Endothelial cell of umbilical vein (primary cell): ENCODE measurements around the gene RPL37A. TPM values are rescaled to one million over a fixed set of nuclear protein-coding genes. Genes with fewer than 3 reads are reported as not detected.

Experiments used
- BruUV-seq: library from RNA; stranded (reverse); fragments of 400-500 nt; replicated peaks from 2 replicates; lab custom pipeline; 2021; lab: Mats Ljungman, UMichigan
- CTCF ChIA-PET: fragments of 300-600, 350-600 bp; sonication (Branson Sonifier 250); formaldehyde crosslinking; loops from one replicate; lab custom pipeline; 2021; ENCODE audit warnings: antibody characterized with exemption, inconsistent platforms; lab: Charles Lee
- POLR2A ChIA-PET: fragments of 300-600, 350-600 bp; sonication (Branson Sonifier 250); formaldehyde crosslinking; loops from one replicate; lab custom pipeline; 2021; ENCODE audit warnings: antibody characterized with exemption, inconsistent platforms; lab: Charles Lee
- DNase-seq: peaks from one replicate; pipeline ENCODE4 v3.0.0-alpha.2; 2011; ENCODE audit warnings: low read depth, low spot score
- FAIRE-seq: peaks from 2 replicates; lab custom pipeline; 2011; peaks lifted over from hg19 to GRCh38; lab: Jason Lieb, UNC
- H2AFZ ChIP-seq: 2 replicates; pipeline ENCODE4 v1.6.0; 2012; ENCODE audit warnings: low read depth, low read length, control low read depth, inconsistent platforms
- H3K27ac ChIP-seq: 2 replicates; pipeline ENCODE4 v1.5.1; 2011; ENCODE audit warnings: low read depth, mild to moderate bottlenecking, control low read depth, low read length, moderate library complexity; ENCODE audit not compliant: insufficient read depth
- H3K27me3 ChIP-seq, 2 experiments: 2 replicates each; pipeline versions ENCODE4 v1.6.0 to v1.6.1; 2011; ENCODE audit warnings: low read length in 2 of 2, mixed read lengths in 1 of 2; ENCODE audit not compliant: control insufficient read depth in 2 of 2, insufficient read depth in 2 of 2
- H3K36me3 ChIP-seq, 2 experiments: 2 replicates in 1 of 2; 3 replicates in 1 of 2; pipeline ENCODE4 v1.5.1; 2011; ENCODE audit warnings: low read length in 2 of 2, mild to moderate bottlenecking in 1 of 2, moderate library complexity in 1 of 2; ENCODE audit not compliant: control insufficient read depth in 2 of 2, insufficient read depth in 2 of 2; ENCODE audit errors: extremely low read depth in 1 of 2
- H3K4me1 ChIP-seq: 3 replicates; pipeline ENCODE4 v1.5.1; 2011; ENCODE audit warnings: mild to moderate bottlenecking, low read length; ENCODE audit not compliant: control insufficient read depth, insufficient read depth; ENCODE audit errors: extremely low read depth
- H3K4me2 ChIP-seq: 2 replicates; pipeline ENCODE4 v1.6.1; 2011; ENCODE audit warnings: low read length, control low read depth, mixed read lengths; ENCODE audit not compliant: insufficient read depth
- H3K4me3 ChIP-seq, 3 experiments: fragments of 200-600 bp in 1 of 3; sonication (generic), shearing (Covaris generic) in 1 of 3; replicated peaks in 1 of 3; 2 replicates each; pipeline ENCODE4 v1.5.1; 2011 to 2016; ENCODE audit warnings: control low read depth in 3 of 3, low read length in 3 of 3, mild to moderate bottlenecking in 2 of 3, inconsistent platforms in 1 of 3, low read depth in 1 of 3, moderate library complexity in 1 of 3; ENCODE audit not compliant: insufficient read depth in 1 of 3
- H3K79me2 ChIP-seq: 2 replicates; pipeline ENCODE4 v1.6.0; 2012; ENCODE audit warnings: low read length, inconsistent platforms; ENCODE audit not compliant: control insufficient read depth, insufficient read depth
- H3K9ac ChIP-seq: replicated peaks from 2 replicates; pipeline ENCODE3; 2011; ENCODE audit warnings: low read length, control low read depth; ENCODE audit not compliant: insufficient read depth; ENCODE audit errors: extremely low read depth
- H3K9me1 ChIP-seq: replicated peaks from 3 replicates; pipeline ENCODE4 v1.6.0; 2011; ENCODE audit warnings: mild to moderate bottlenecking, low read length; ENCODE audit not compliant: control insufficient read depth, insufficient read depth; ENCODE audit errors: extremely low read depth
- H3K9me3 ChIP-seq: replicated peaks from 2 replicates; pipeline ENCODE4 v1.5.1; 2012; ENCODE audit warnings: low read length, inconsistent platforms; ENCODE audit not compliant: control insufficient read depth, insufficient read depth
- H4K20me1 ChIP-seq: replicated peaks from 2 replicates; pipeline ENCODE3; 2011; ENCODE audit warnings: mild to moderate bottlenecking, low read length; ENCODE audit not compliant: control insufficient read depth, insufficient read depth; ENCODE audit errors: extremely low read depth
- CTCF ChIP-seq, 2 donors: IDR thresholded peaks; 1 replicate in 1 of 2; 2 replicates in 1 of 2; pipeline ENCODE4 v1.5.1; 2011; ENCODE audit warnings: low read length in 2 of 2, mild to moderate bottlenecking in 2 of 2, moderate library complexity in 2 of 2, control low read depth in 1 of 2, inconsistent platforms in 1 of 2, low read depth in 1 of 2; ENCODE audit not compliant: insufficient read depth in 1 of 2; ENCODE audit errors: extremely low read depth in 1 of 2
- EZH2 ChIP-seq: IDR thresholded peaks from 2 replicates; pipeline ENCODE4 v1.6.1; 2012; ENCODE audit warnings: borderline replicate concordance, low read depth, mild to moderate bottlenecking, moderate library complexity, low read length, inconsistent platforms; ENCODE audit not compliant: severe bottlenecking
- FOS ChIP-seq: IDR thresholded peaks from 2 replicates; pipeline ENCODE4 v1.6.1; 2011; ENCODE audit warnings: mild to moderate bottlenecking, low read length, moderate library complexity, borderline replicate concordance; ENCODE audit not compliant: insufficient read depth
- GATA2 ChIP-seq: IDR thresholded peaks from 2 replicates; pipeline ENCODE4 v1.7.0; 2011; ENCODE audit warnings: low read depth, mild to moderate bottlenecking, moderate library complexity, mixed read lengths, low read length; ENCODE audit not compliant: insufficient read length, insufficient read depth
- JUN ChIP-seq: IDR thresholded peaks from 2 replicates; pipeline ENCODE4 v1.6.1; 2011; ENCODE audit warnings: borderline replicate concordance, low read depth; ENCODE audit not compliant: insufficient read length, insufficient read depth
- MAX ChIP-seq: IDR thresholded peaks from 2 replicates; pipeline ENCODE4 v1.6.1; 2011; ENCODE audit not compliant: insufficient read depth, insufficient read length
- MYC ChIP-seq: IDR thresholded peaks from one replicate; pipeline ENCODE4 v1.6.1; 2011; ENCODE audit warnings: mild to moderate bottlenecking, low read depth, low read length
- POLR2A ChIP-seq: IDR thresholded peaks from 2 replicates; pipeline ENCODE4 v1.6.1; 2012; ENCODE audit warnings: low read depth, mild to moderate bottlenecking, control low read depth, low read length
- POLR2AphosphoS5 ChIP-seq: IDR thresholded peaks from 2 replicates; pipeline ENCODE4 v1.6.1; 2012; ENCODE audit warnings: low read depth, mild to moderate bottlenecking, control low read depth, low read length, moderate library complexity; ENCODE audit not compliant: insufficient read depth
- dilution Hi-C: fragments of 300-500 bp; cut with MboI; formaldehyde crosslinking; loops from one replicate; pipeline ENCODE4 v1.15.0; 2019; ENCODE audit warnings: low sequenced_read_pairs; ENCODE audit not compliant: extremely low pct_ligation_motif_present
- intact Hi-C: fragments of 100-400 bp; cut with micrococcal nuclease; formaldehyde crosslinking; loops from one replicate; pipeline ENCODE4 v1.10.0; 2022
- polyA plus RNA-seq, 4 experiments: library from polyadenylated mRNA; depleted of rRNA in 3 of 4; stranded (reverse) in 3 of 4; unstranded in 1 of 4; fragments of >200 nt; gene quantifications; 2 replicates each; pipeline versions ENCODE4 v1.2.1 to v1.2.3, GENCODE V29; 2011 to 2012; ENCODE audit warnings: missing spikeins in 1 of 4
- total RNA-seq: library from RNA; stranded (reverse); gene quantifications from 2 replicates; pipeline ENCODE4 v1.2.3, GENCODE V29; 2021

The RPL37A gene
- total and polyA plus RNA-seq, 2 donors (not counting 3 experiments of a cell fraction or from before 2014, with no cell fraction given), result 1,889 to 2,628 TPM

GRCh38 chr2:216532562-216532961, 33.9 kb downstream of the RPL37A start:
- H3K9ac ChIP-seq, result no peak overlapping the region
- intact Hi-C loops, result no loop called here
- no peak overlapping the region for H3K4me3 ChIP-seq
- H3K4me2 ChIP-seq, result no peak overlapping the region
- H3K9me1 ChIP-seq, result no peaks in the 10 kb centered on the region
- H3K9me3 ChIP-seq, result no peaks in the 10 kb centered on the region
- dilution Hi-C loops, result no loop called here
- TF ChIP-seq POLR2AphosphoS5 (no peak), MYC (no peak), JUN (no peak), FOS (no peak), EZH2 (no peak), GATA2 (no peak), MAX (no peak), POLR2A (no peak), CTCF (IDR thresholded peaks at IDR 0.05; ENCODE audit: extremely low read depth in 1 of 2, insufficient read depth in 1 of 2, low read depth in 1 of 2, low read length in 2 of 2) (no peak)
- no peak overlapping the region for H3K27ac ChIP-seq
- no peaks in the 10 kb centered on the region for H3K27me3 ChIP-seq
- DNase-seq (peak; percentile 42), FAIRE-seq (no peak)
- CTCF ChIA-PET, result interaction anchor here (0.9 to 2.8 kb wide), 4 partner anchors 13 to 634 kb away, joined by 3 to 26 read pairs (median 3); no protein-coding TSS in a partner anchor
- no TSS peak for BruUV-seq
- H2AFZ ChIP-seq, result no peak overlapping the region
- H3K36me3 ChIP-seq, result no peaks in the 10 kb centered on the region
- H4K20me1 ChIP-seq, result no peaks in the 10 kb centered on the region
- peaks cover 25% of the 10 kb centered on the region for H3K4me1 ChIP-seq
- POLR2A ChIA-PET, result no interaction called here
- H3K79me2 ChIP-seq, result no peaks in the 10 kb centered on the region
